HG03066 (cell line): ENCODE measurements around the gene TMPO.
A peak's percentile ranks its signal among the peaks of the same experiment; 100 is the strongest.
"Not testable (repeated sequence)": the region's sequence is repeated elsewhere in the genome, so short reads cannot be mapped to it uniquely, and the experiment has no call there.

Source experiments
- ATAC-seq: cut with Tn5 transposase; IDR thresholded peaks from one replicate; pipeline ENCODE4 v1.9.1; 2021; ENCODE audit warnings: low read depth; ENCODE audit not compliant: unreplicated experiment

TMPO gene, protein sequence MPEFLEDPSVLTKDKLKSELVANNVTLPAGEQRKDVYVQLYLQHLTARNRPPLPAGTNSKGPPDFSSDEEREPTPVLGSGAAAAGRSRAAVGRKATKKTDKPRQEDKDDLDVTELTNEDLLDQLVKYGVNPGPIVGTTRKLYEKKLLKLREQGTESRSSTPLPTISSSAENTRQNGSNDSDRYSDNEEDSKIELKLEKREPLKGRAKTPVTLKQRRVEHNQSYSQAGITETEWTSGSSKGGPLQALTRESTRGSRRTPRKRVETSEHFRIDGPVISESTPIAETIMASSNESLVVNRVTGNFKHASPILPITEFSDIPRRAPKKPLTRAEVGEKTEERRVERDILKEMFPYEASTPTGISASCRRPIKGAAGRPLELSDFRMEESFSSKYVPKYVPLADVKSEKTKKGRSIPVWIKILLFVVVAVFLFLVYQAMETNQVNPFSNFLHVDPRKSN

GRCh38 chr12:98515287-98516110 is at the start of gene TMPO:
Gene TMPO, plus strand, starts transcription at chr12:98515590. Its CDS starts 278 bp downstream, at chr12:98515868.
- ATAC-seq, result peak; percentile 74

DNA sequence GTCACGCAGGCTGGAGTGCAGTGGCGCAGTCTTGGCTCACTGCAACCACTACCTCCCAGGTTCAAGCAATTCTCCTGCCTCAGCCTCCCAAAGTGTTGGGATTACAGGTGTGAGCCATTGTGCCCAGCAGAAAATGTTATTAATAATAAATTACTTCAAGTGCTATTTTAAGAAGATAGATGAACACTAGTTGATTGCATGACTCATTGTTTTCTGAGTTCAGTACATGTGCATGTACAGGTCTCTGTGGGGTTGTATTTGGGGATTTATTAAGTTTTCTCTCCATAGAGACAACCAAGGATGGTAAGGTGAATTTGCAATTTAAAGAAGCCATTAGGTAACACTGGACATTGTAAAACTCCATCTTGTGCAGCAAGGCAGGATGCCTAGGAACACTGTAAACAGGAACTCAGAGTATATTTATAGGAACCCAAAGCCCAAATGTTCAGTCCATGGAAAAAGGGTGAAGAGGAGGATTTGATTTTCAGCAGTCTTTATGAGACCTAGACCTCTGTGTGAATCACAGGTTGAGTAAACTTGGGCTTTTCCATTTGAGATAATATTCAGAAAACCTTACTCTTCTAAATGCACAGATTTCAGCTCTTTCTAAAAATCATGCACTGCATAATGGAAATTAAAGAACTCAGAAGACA is 49.3 kb upstream of the TMPO start:
- no peak for ATAC-seq

DNA sequence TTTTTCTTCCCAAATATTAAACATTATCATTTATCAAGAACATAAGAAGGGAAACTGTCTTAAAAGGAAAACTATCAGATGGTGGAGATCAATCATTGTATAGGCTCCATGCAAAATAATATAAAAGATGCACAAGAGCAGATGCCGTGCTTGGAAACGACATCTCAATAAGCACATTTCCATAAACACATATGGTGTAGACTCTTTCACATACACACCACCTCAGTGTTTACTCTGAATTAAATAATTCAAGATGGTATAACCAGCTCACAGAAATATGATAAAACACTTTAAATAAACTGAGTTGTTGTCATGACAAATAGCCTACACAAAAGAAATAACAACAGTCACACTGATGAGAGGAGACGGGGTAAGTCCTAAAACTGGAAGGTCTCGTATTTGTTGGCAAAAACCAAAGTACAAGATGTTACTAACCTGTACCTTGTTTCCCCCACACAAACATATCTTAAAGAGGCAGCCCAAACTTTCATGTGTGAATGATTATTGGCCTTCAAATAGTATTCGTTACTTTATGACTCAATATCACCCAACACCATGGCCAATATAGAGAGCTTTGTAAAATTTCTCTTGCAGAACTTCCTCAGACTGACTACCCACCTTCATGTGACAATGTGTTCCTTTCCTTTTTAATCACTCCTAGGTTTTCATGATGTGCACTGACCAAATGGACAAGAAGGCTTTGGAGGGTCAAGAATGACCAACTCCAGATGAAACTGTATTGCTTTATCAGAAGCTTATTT is 48.6 kb upstream of the TMPO start:
- ATAC-seq, result no peak

- no peak for ATAC-seq
Measured at GRCh38 chr12:98469109-98469508, 46.3 kb upstream of the TMPO start.

DNA sequence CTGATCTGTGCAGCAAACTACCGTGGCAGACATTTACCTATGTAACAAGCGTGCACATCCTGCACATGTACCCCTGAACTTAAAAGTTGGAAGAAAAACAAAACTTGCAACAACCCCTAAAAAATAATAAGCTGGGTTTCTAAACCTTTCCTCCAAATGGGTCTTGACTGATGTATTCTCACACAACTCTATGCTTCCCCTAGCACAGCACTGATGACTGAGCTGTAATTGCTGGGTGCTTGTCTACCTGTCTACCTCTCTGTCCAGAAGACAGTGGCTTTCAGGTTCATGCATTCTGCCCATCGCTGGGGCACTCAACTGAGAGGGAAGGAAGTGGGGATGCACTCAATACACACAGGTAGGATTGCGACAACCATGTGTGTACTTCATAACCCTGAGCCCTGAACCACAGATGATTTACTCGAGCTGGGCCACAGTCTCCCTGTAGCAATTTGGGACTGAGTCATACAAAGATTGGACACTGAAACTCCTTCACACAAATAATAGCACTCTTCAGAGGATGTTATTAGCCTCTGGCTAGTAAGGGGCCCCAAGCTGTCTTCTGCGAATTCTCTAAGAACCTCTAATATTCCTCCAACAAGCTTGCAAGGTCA is 44.8 kb upstream of the TMPO start:
- no peak for ATAC-seq

- no peak for ATAC-seq
Measured at GRCh38 chr12:98471085-98471484, 44.3 kb upstream of the TMPO start.

DNA sequence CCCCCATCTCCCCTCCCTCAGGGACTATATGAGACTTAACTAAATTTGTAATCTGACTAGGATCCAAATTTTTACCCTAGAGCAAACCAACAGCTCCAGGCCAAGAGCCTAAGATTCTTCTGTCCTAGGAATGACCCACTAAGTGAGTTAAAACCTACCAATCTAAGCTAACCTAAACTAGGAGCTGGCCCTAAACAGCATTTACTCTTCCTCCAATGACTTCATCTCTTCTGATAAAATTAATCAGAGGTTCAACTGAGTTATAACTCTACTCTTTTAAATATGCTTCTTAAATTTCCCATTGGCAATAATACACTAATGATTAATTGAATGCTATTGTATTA is 39.9 kb upstream of the TMPO start:
- no peak for ATAC-seq

DNA sequence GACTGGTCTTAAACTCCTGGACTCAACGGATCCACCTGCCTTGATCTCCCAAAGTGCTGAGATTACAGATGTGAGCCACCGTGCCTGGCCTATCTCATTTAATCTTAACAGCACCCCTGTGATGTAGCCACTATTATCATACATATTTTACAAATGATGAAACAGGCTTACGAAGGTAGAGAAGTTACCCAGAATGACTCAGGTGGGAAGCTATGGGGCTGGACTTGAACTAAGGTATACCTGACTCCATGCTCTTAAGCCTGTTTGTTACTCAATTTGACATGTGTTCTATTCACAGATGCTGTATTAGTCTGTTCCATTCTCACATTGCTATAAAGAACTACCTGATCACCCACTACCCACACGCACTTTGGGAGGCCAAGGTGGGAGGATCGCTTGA is 36.8 kb upstream of the TMPO start:
- ATAC-seq, result no peak

- ATAC-seq, result no peak
Measured at GRCh38 chr12:98483621-98484503, 31.5 kb upstream of the TMPO start.

DNA sequence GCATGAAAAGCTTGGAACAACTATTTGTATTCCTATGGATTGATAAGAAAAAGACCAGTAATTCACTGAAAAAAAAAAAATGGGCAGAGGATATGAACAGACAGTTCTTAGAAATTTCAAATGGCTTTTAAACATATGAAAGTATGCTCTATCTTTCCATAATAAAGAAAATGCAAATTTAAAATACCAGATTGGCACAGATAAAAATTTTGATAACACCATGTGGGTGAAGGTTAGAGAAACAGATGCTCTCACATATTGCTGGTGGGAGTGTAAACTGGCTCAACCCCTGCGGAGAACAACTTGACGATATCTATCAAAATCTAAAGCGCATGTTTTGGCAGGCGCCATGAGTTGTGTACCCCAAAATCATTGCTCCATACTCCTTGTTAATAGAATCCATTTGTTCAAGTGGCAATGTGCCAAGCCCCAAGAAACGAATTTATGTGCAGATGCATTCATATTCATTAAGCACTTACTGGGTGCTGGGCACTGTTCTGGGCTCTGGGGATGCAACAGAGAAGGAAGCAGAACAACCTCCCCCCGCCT is 29.5 kb upstream of the TMPO start:
- ATAC-seq, result no peak

DNA sequence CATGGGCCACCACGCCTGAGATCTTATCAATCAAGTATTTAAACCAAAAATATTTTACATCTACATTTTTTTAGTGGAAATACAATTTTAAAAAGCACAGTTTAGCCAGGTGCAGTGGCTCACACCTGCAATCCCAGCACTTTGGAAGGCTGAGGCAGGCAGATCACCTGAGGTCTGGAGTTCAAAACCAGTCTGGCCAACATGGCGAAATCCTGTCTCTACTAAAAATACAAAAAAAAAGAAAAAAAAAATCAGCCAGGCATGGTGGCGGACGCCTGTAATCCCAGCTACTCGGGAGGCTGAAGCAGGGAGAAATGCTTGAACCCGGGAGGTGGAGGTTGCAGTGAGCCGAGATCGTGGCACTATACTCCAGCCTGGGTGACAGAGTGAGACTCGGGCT is 27.0 kb upstream of the TMPO start:
- ATAC-seq, result not testable (repeated sequence)

DNA sequence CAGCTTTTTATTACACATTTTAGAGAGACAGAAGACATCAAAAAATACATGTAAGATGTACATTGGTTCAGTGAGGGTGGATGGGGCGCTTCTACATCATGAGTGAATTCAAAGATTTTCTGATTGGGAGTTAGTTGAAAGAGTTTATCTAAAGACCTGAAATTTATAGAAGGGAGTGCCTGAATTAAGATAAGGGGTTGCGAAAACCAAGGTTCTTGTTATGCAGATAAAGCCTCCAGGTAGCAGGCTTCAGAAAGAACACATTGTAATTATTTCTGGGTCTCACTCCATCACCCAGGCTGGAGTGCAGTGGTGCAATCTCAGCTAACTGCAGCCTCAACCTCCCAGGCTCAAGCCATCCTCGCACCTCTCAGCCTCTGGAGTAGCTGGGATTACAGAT is 26.2 kb upstream of the TMPO start:
- no peak for ATAC-seq

DNA sequence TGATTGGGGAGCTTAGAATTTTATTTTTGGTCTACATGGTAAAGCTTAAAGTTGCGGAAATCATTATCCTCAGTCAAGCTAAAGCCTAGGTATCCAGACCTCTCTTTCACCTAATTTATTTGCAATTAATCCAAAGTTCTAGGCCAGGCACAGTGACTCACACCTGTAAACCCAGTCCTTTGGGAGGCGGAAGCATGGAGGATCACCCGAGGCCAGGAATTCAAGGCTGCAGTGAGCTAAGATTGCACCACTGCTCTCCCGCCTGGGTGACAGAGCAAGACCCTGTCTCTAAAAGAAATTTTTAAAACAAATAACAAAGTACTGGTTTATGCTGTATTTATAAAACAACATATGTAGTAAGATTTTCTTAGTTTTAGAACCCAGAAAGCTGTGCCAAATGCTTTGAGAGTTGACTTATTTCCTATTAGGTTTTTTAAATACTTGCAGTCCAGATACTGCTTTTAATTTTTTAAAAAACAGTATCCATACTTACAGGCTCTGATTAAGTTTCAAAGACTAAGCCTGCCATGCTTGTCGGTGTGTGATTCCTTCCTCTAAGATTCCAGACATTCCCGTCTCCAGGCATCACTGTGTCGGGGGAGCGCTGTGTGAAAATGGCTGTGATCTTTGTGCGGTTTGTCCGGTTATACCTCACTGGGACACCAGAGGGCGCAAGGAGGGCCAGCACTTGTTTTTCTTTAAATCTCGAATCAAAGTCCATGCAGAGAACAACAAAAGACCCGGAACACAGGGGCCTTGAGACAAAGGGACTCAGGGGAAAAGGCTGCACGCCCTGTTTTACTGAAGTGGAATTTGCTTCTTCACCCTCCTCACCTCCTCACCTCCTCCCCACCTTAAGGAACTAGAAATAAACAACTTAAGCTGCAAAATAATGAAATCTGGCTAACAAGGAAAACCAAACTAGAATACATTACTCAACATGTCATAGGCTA is 24.6 kb upstream of the TMPO start:
- peak; percentile 93 for ATAC-seq

DNA sequence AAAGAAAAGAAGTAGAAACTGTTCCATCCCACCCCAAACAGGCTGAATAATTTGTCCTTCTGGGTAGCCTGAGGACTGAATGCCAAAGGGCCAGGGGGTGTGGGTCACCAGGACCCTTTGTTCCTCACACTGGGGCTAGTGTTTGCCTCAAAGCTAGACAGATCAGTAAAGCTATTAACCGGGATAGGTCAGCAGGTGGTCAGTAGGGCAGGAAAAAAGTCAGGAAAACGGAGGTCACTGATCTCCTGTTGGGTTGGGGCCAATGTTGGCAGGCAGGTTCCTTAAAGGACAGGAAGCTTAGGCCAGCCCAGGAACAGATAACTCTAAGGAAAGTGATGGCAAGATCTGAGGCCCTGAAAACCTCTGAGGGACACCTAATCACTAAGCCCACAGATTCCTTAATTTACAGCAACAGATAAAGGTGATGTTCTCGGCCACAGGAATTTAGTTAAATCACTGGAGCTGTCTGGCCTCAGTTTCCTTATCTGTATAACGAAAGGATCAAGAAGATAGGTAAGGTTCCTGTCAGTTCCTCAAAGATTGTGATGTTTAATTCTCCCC is 22.7 kb upstream of the TMPO start:
- no peak for ATAC-seq

- ATAC-seq, result not testable (repeated sequence)
Measured at GRCh38 chr12:98501266-98501629, 14.1 kb upstream of the TMPO start.

- ATAC-seq, result peak; percentile 63
Measured at GRCh38 chr12:98503342-98503591, 12.1 kb upstream of the TMPO start.

DNA sequence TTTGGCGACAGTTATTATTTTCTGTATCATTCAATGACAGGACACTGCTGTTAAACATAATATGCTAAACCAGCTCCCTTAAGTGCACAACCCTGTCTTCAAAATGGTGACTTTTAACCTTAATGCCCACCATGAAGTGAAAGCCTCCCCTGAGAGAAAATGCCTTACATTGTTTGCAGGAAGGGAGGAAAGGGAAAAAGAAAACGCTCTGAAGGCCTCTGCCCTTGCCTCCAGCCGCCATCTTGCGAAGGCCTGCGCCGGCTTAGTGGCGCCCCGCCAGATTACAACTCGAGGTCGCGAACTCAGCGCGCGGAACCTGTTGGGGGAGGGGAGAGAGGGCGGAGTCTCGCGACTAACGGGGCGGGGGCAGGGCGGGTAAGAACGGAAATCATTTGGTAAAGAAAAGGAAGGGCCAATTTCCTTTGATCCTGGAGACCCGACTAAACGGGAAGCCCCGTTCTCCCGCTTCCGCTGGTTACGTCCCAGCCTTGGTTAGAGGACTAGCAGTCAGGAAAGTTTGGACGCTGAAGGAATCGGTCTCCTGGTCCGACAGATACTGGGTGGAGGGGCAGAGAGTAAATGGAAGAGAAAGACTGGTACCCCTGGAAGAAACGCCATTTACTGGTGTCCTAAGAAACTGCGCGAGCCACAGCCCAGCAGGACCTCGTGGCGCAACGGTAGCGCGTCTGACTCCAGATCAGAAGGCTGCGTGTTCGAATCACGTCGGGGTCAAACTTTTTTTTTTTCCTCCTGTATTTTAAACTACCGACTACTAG is 11.6 kb upstream of the TMPO start:
- ATAC-seq, result peak; percentile 72
